Left ventricle myocardium inferior (tissue), 1 donor: ENCODE results near the gene GMCL2. TPM values are rescaled to one million over a fixed set of nuclear protein-coding genes. Genes with fewer than 3 reads are reported as not detected.

ENCODE experiments used
- DNase-seq: peaks from one replicate; pipeline ENCODE4 v3.0.0-alpha.2; 2020
- H3K27ac ChIP-seq: fragments of 200-600 bp; replicated peaks from 2 replicates; pipeline ENCODE4 v1.8.0; 2021
- H3K27me3 ChIP-seq: fragments of 200-600 bp; 2 replicates; pipeline ENCODE4 v1.8.0; 2021; ENCODE audit warnings: low read depth
- H3K36me3 ChIP-seq: fragments of 200-600 bp; 2 replicates; pipeline ENCODE4 v1.8.0; 2021
- H3K4me1 ChIP-seq: fragments of 200-600 bp; 2 replicates; pipeline ENCODE4 v1.8.0; 2021
- H3K4me3 ChIP-seq: fragments of 200-600 bp; 2 replicates; pipeline ENCODE4 v1.8.0; 2021; ENCODE audit warnings: mild to moderate bottlenecking, moderate library complexity
- H3K9me3 ChIP-seq: fragments of 200-600 bp; replicated peaks from 2 replicates; pipeline ENCODE4 v1.8.0; 2021
- CTCF ChIP-seq: fragments of 200-600 bp; IDR thresholded peaks from 2 replicates; pipeline ENCODE4 v1.8.0; 2021; ENCODE audit warnings: antibody characterized with exemption, mild to moderate bottlenecking, borderline replicate concordance
- intact Hi-C: fragments of 100-400 bp; cut with micrococcal nuclease; formaldehyde crosslinking; loops from one replicate; pipeline ENCODE4 v1.11.0; 2022
- total RNA-seq: library from RNA; stranded (reverse); fragmentation: NEBNext Ultra II Directional; extraction: Animal tissue kit (Norgen Biotek cat#: 25700); gene quantifications from one replicate; pipeline ENCODE4 v1.2.1, GENCODE V29; 2021
- donor health status: DM: no; HTN: yes; CAD: no; lungs with severe emphysema.

The GMCL2 gene
- total RNA-seq, 1 donor from 2014 or later = not detected

DNA sequence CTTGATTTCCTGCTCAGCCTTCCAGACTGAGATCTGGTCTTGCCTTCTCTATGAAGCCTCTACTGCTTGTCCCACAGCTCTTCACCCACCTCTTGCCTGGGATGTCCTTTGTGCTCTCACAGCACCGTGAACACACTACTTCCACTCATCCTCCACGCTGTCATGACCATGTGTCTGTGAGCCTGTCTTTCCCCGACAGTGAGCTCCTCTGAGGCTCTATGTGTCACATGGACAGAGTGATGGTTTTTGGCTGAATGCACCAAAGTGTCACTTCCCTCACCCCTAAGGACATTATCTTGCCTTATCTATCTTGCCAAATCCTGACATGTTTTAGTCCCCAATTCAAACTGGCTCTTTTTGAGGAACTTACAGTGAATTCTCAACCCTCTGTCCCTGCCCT is 34.1 kb upstream of the GMCL2 start:
- Histone ChIP-seq H3K4me1 (peaks cover 8% of the 10 kb centered on the region), H3K9me3 (no peaks in the 10 kb centered on the region), H3K4me3 (no peak overlapping the region), H3K27me3 (no peaks in the 10 kb centered on the region), H3K36me3 (peaks cover 74% of the 10 kb centered on the region), H3K27ac (no peak overlapping the region)
- intact Hi-C loops = no loop called here
- no peak for TF ChIP-seq CTCF
- DNase-seq = no peak

DNA sequence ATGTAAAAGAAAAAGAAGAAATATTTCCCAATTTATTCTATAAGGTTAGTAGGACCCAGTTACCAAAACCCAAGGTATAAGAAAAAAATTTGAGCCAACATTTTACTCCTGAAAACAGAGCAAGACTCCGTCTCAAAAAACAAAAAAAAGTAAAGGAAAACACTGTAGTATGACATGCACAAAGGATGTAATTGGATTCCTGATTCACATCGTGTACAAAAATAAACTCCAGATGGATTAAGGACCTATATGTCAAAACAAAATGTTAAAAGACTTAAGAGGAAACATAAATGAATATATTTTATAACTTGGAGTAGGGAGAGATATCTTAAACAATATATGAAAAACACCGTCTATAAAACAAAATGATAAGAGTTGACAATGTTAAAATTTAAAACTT is 31.7 kb upstream of the GMCL2 start:
- Histone ChIP-seq H3K4me1 (peaks cover 16% of the 10 kb centered on the region), H3K27me3 (no peaks in the 10 kb centered on the region), H3K27ac (no peak overlapping the region), H3K36me3 (peaks cover 78% of the 10 kb centered on the region), H3K9me3 (no peaks in the 10 kb centered on the region), H3K4me3 (no peak overlapping the region)
- TF ChIP-seq CTCF = no peak
- intact Hi-C loops = no loop called here
- no peak for DNase-seq

GRCh38 chr5:178218237-178218776 is 31.1 kb upstream of the GMCL2 start:
- H3K4me1 ChIP-seq = peaks cover 15% of the 10 kb centered on the region
- H3K4me3 ChIP-seq = no peak overlapping the region
- no peak overlapping the region for H3K27ac ChIP-seq
- peaks cover 83% of the 10 kb centered on the region for H3K36me3 ChIP-seq
- DNase-seq = no peak
- intact Hi-C loops = no loop called here
- H3K27me3 ChIP-seq = no peaks in the 10 kb centered on the region
- no peaks in the 10 kb centered on the region for H3K9me3 ChIP-seq
- TF ChIP-seq CTCF = no peak

- no peak overlapping the region for H3K27ac ChIP-seq
- H3K36me3 ChIP-seq = peaks cover 90% of the 10 kb centered on the region
- H3K4me3 ChIP-seq = no peak overlapping the region
- no peaks in the 10 kb centered on the region for H3K27me3 ChIP-seq
- TF ChIP-seq CTCF = no peak
- peak; percentile 6 for DNase-seq
- no peaks in the 10 kb centered on the region for H3K9me3 ChIP-seq
- intact Hi-C loops = no loop called here
- peaks cover 22% of the 10 kb centered on the region for H3K4me1 ChIP-seq
These were observed 29.6 kb upstream of the GMCL2 start for GRCh38 chr5:178216779-178217178.

DNA sequence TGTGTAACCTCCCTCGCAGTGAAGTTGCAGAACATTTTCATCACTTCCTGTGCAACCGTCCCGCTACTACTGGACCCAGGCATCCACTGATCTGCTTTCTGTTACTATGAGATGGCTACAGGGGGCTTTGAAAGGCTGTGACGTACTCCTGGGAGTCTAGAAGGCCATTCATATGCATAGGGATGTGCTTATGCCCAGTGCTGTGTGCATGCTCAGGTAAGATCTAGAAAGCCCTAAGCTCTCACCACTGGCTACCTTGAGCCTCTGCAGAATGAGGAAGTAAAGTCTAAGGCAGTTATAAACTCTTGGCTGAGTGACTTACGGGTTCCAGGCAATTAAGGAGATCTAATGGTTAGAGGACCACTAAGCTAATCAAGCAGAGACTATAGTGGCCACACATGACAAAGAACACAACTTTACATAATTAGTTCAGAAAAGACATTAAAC is 28.9 kb upstream of the GMCL2 start:
- Histone ChIP-seq H3K27ac (no peak overlapping the region), H3K4me3 (no peak overlapping the region), H3K9me3 (no peaks in the 10 kb centered on the region), H3K4me1 (peaks cover 22% of the 10 kb centered on the region), H3K27me3 (no peaks in the 10 kb centered on the region), H3K36me3 (peaks cover 90% of the 10 kb centered on the region)
- intact Hi-C loops = no loop called here
- no peak for TF ChIP-seq CTCF
- no peak for DNase-seq
